GM18502 (cell line): ENCODE results near the gene RYR3.

Source experiments
- ATAC-seq: cut with Tn5 transposase; IDR thresholded peaks from one replicate; pipeline ENCODE4 v1.9.1; 2021; ENCODE audit warnings: mild to moderate bottlenecking; ENCODE audit not compliant: unreplicated experiment, poor library complexity

The RYR3 gene

GRCh38 chr15:33443708-33444107 lies 132.9 kb downstream of the RYR3 start:
- no peak for ATAC-seq

- no peak for ATAC-seq
Measured at GRCh38 chr15:33445984-33446383, 135.2 kb downstream of the RYR3 start.

- ATAC-seq: no peak
Measured at GRCh38 chr15:33448151-33448550, 137.4 kb downstream of the RYR3 start.

GRCh38 chr15:33448961-33449606 lies 138.3 kb downstream of the RYR3 start:
- ATAC-seq: no peak

GRCh38 chr15:33449810-33450209 lies 139.0 kb downstream of the RYR3 start:
- no peak for ATAC-seq

- ATAC-seq: no peak
Measured at GRCh38 chr15:33451385-33451784, 140.6 kb downstream of the RYR3 start.

GRCh38 chr15:33453761-33454160 lies 143.0 kb downstream of the RYR3 start:
- ATAC-seq: no peak

GRCh38 chr15:33454346-33454745 lies 143.6 kb downstream of the RYR3 start:
- ATAC-seq: no peak

GRCh38 chr15:33454996-33455395 lies 144.2 kb downstream of the RYR3 start:
- ATAC-seq: no peak

- ATAC-seq: no peak
Measured at GRCh38 chr15:33458421-33458820, 147.7 kb downstream of the RYR3 start.

- no peak for ATAC-seq
Measured at GRCh38 chr15:33460166-33460805, 149.5 kb downstream of the RYR3 start.

GRCh38 chr15:33461671-33462070 lies 150.9 kb downstream of the RYR3 start:
- ATAC-seq: no peak

GRCh38 chr15:33467146-33467815 lies 156.5 kb downstream of the RYR3 start:
- no peak for ATAC-seq

- no peak for ATAC-seq
Measured at GRCh38 chr15:33467816-33468163, 157.0 kb downstream of the RYR3 start.

GRCh38 chr15:33468740-33469139 lies 158.0 kb downstream of the RYR3 start:
- ATAC-seq: no peak

GRCh38 chr15:33473005-33473404 lies 162.2 kb downstream of the RYR3 start:
- no peak for ATAC-seq

GRCh38 chr15:33473714-33474113 lies 162.9 kb downstream of the RYR3 start:
- ATAC-seq: no peak

- no peak for ATAC-seq
Measured at GRCh38 chr15:33476076-33476475, 165.3 kb downstream of the RYR3 start.

GRCh38 chr15:33476908-33477307 lies 166.1 kb downstream of the RYR3 start:
- no peak for ATAC-seq

GRCh38 chr15:33489335-33489734 lies 178.6 kb downstream of the RYR3 start:
- ATAC-seq: no peak

GRCh38 chr15:33490703-33491102 lies 179.9 kb downstream of the RYR3 start:
- no peak for ATAC-seq
